Epithelial cell of proximal tubule (primary cell): ENCODE measurements around the gene CDH7. TPM values are rescaled to one million over a fixed set of nuclear protein-coding genes. Genes with fewer than 3 reads are reported as not detected.

Source experiments
- DNase-seq: peaks from one replicate; pipeline ENCODE4 v3.0.0-alpha.2; 2011; ENCODE audit warnings: low read depth
- H3K4me3 ChIP-seq: 2 replicates; pipeline ENCODE4 v1.5.1; 2011; ENCODE audit warnings: low read depth, mild to moderate bottlenecking, low read length
- total RNA-seq: library from RNA; depleted of rRNA; stranded (reverse); fragments of >200 nt; gene quantifications from 2 replicates; pipeline ENCODE4 v1.2.3, GENCODE V29; 2015
- TF ChIP-seq, protein P1 (sequence below): conservative IDR thresholded peaks from 2 replicates; pipeline ENCODE4 v1.5.1; 2012; ENCODE audit warnings: low read depth, mild to moderate bottlenecking, low read length

The CDH7 gene
- total RNA-seq, 1 donor from 2014 or later = not detected

- TF ChIP-seq, protein P1, sequence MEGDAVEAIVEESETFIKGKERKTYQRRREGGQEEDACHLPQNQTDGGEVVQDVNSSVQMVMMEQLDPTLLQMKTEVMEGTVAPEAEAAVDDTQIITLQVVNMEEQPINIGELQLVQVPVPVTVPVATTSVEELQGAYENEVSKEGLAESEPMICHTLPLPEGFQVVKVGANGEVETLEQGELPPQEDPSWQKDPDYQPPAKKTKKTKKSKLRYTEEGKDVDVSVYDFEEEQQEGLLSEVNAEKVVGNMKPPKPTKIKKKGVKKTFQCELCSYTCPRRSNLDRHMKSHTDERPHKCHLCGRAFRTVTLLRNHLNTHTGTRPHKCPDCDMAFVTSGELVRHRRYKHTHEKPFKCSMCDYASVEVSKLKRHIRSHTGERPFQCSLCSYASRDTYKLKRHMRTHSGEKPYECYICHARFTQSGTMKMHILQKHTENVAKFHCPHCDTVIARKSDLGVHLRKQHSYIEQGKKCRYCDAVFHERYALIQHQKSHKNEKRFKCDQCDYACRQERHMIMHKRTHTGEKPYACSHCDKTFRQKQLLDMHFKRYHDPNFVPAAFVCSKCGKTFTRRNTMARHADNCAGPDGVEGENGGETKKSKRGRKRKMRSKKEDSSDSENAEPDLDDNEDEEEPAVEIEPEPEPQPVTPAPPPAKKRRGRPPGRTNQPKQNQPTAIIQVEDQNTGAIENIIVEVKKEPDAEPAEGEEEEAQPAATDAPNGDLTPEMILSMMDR = no peak
- no peak for DNase-seq
- no peak overlapping the region for H3K4me3 ChIP-seq
These were observed 174.1 kb downstream of the CDH7 start for GRCh38 chr18:65924904-65925303.

DNA sequence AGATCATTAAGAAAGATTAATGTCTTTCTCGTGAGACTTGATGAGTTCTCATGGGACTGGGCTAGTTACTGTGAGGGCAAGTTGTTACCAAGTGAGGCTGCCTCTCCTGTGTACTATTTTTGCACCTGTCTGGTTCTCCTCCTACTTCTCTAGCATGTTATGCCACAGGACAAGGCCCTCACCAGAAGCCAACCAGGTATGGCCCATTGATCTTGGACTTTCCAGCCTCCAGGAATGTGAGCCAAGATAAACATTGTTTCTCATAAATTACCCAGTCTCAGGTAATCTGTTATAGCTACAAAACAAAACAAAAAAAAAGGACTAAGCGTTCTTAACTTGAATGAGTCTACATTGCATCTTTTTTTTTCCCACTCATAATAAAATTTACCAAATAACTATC, 184.1 kb downstream of the CDH7 start:
- H3K4me3 ChIP-seq = no peak overlapping the region
- peak; percentile 13 for DNase-seq
- TF ChIP-seq, protein P1 = no peak

- H3K4me3 ChIP-seq = no peak overlapping the region
- no peak for DNase-seq
- TF ChIP-seq, protein P1 = peak; percentile 7
These were observed 185.9 kb downstream of the CDH7 start for GRCh38 chr18:65936678-65937077.

DNA sequence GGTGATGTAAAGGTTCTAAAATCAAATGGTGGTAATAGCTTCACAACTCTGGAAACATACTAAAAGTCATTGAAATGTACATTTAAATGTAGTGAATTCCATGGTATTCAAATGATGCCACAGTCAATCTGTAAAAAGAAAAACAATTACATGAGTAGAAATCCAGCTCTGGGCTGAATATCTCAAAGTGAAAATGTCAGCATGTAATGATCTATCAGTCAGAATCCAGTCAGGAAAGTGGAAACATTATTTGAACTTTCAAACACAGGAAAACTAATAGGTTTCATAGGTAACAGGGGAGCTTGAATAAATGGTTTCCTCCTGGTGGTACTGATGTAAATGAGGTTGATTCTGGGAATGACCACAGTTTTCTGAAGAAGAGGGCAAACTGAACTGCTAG, 186.4 kb downstream of the CDH7 start:
- no peak overlapping the region for H3K4me3 ChIP-seq
- no peak for DNase-seq
- TF ChIP-seq, protein P1 = no peak

GRCh38 chr18:65938592-65939372, 188.0 kb downstream of the CDH7 start:
- TF ChIP-seq, protein P1 = peak; percentile 55
- H3K4me3 ChIP-seq = no peak overlapping the region
- DNase-seq = no peak
